GM12878 (cell line): Measurements from ENCODE around the gene ZNF140. TPM values are rescaled to one million over a fixed set of nuclear protein-coding genes. Genes with fewer than 3 reads are reported as not detected.
A peak's percentile ranks its signal among the peaks of the same experiment; 100 is the strongest.

Source experiments
- BACH1 ChIP-seq: fragments of 450-650 bp; IDR thresholded peaks from 2 replicates; pipeline ENCODE4 v1.6.1; 2017; ENCODE audit warnings: mild to moderate bottlenecking, borderline replicate concordance
- EGR1 ChIP-seq, 2 experiments: IDR thresholded peaks; 1 replicate in 1 of 2; 2 replicates in 1 of 2; pipeline ENCODE4 v1.6.1; 2011 to 2012; ENCODE audit warnings: low read depth in 2 of 2, low read length in 2 of 2, borderline replicate concordance in 1 of 2, mild to moderate bottlenecking in 1 of 2, moderate library complexity in 1 of 2
- KDM1A ChIP-seq: fragments of 200-600 bp; sonication (generic); IDR thresholded peaks from 2 replicates; pipeline ENCODE4 v1.6.1; 2016; ENCODE audit warnings: borderline replicate concordance
- RELA ChIP-seq: fragments of 450-650 bp; IDR thresholded peaks from 2 replicates; pipeline ENCODE4 v1.8.0; 2014; ENCODE audit warnings: borderline replicate concordance; ENCODE audit not compliant: partially characterized antibody
- TAF1 ChIP-seq: IDR thresholded peaks from 2 replicates; pipeline ENCODE4 v1.6.1; 2011; ENCODE audit warnings: mild to moderate bottlenecking, low read depth, low read length, borderline replicate concordance
- polyA plus RNA-seq, 11 experiments: library from polyadenylated mRNA; depleted of rRNA in 4 of 11; unstranded in 6 of 11; stranded (reverse) in 5 of 11; fragments of >200 nt; fragmentation: Nextera tagmentation in 4 of 11; fragmentation: Illumina TruSeq in 1 of 11; extraction: Ambion mirVana in 4 of 11; extraction: Trizol in 1 of 11; gene quantifications; 1 replicate in 1 of 11; 2 replicates in 10 of 11; pipeline versions ENCODE4 v1.2.1 to v1.2.3, GENCODE V29; 2011 to 2016; ENCODE audit warnings: inconsistent platforms in 2 of 11, missing spikeins in 2 of 11, low read depth in 1 of 11
- total RNA-seq, 4 experiments: library from RNA; depleted of rRNA in 3 of 4; stranded (reverse); fragments of >200 nt in 3 of 4; fragmentation: Illumina TruSeq in 1 of 4; extraction: Trizol in 1 of 4; gene quantifications; 2 replicates each; pipeline versions ENCODE4 v1.2.1 to v1.2.3, GENCODE V29; 2013 to 2021
- TF ChIP-seq, protein P1 (sequence below): fragments of 450-650 bp; IDR thresholded peaks from 2 replicates; pipeline ENCODE4 v1.6.1; 2016; ENCODE audit warnings: mild to moderate bottlenecking, moderate library complexity, borderline replicate concordance
- TF ChIP-seq, protein P2 (sequence below): fragments of 450-650 bp; IDR thresholded peaks from 2 replicates; pipeline ENCODE4 v1.6.1; 2016; ENCODE audit warnings: mild to moderate bottlenecking
- TF ChIP-seq, protein P3 (sequence below): fragments of 450-650 bp; formaldehyde crosslinking; IDR thresholded peaks from 2 replicates; pipeline ENCODE4 v1.4.0; 2020; ENCODE audit warnings: mild to moderate bottlenecking, moderate library complexity

Gene ZNF140
- total and polyA plus RNA-seq, 10 of the 15 experiments (the other 5 are each of a cell fraction or from before 2014, with no cell fraction given) = 6.8 to 21.2 (median 14.7) TPM

DNA sequence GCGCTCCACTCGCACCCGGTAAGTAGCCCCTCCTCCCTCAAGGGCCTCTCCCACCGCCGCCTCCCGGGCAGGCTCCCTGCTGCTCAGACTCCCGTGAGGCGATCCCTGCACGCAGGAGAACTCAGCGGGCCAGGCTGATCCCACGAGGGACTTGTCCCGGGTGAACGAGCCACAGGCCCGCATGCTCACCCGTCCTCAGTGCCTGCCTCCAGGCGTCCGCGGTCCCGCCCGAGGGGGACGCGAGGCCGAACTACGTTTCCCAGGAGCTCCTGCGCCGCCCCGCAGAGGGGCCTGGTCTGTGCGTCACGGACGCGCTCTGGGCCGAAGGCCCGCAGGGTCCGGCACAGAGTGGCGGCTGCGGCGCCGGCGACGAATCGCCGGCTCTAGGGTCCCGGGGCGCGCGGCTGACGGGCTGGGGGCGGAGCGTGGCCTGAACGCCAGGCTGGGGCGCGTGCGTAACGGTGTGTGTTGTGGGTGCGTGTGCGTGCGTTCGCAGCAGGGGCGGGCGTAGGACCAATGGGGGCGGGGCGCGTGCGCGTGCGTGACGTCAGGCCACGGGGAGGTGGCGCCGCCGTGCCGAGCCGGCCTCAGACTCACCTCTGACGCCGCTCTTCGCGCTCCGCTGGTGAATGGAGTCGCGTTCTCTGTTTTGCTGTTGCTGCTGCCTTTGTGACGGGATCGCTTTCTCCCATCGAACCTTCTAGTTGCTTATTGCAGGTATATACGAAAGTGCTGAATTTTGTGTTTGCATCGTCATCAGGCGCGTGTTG, 49.5 kb downstream of the ZNF140 start, which contains the start of the genes ZNF10 and ZNF891 (continued):
- TF ChIP-seq EGR1 (IDR thresholded peaks at IDR 0.05; ENCODE audit: borderline replicate concordance in 1 of 2, low read depth in 2 of 2, low read length in 2 of 2) (peak; percentile 63 to 84), BACH1 (peak; percentile 79; the same call in 1 of the 2 replicates), RELA (peak; percentile 16), KDM1A (no peak), TAF1 (peak; percentile 45; the same call in 1 of the 2 replicates)
- TF ChIP-seq, protein P1, sequence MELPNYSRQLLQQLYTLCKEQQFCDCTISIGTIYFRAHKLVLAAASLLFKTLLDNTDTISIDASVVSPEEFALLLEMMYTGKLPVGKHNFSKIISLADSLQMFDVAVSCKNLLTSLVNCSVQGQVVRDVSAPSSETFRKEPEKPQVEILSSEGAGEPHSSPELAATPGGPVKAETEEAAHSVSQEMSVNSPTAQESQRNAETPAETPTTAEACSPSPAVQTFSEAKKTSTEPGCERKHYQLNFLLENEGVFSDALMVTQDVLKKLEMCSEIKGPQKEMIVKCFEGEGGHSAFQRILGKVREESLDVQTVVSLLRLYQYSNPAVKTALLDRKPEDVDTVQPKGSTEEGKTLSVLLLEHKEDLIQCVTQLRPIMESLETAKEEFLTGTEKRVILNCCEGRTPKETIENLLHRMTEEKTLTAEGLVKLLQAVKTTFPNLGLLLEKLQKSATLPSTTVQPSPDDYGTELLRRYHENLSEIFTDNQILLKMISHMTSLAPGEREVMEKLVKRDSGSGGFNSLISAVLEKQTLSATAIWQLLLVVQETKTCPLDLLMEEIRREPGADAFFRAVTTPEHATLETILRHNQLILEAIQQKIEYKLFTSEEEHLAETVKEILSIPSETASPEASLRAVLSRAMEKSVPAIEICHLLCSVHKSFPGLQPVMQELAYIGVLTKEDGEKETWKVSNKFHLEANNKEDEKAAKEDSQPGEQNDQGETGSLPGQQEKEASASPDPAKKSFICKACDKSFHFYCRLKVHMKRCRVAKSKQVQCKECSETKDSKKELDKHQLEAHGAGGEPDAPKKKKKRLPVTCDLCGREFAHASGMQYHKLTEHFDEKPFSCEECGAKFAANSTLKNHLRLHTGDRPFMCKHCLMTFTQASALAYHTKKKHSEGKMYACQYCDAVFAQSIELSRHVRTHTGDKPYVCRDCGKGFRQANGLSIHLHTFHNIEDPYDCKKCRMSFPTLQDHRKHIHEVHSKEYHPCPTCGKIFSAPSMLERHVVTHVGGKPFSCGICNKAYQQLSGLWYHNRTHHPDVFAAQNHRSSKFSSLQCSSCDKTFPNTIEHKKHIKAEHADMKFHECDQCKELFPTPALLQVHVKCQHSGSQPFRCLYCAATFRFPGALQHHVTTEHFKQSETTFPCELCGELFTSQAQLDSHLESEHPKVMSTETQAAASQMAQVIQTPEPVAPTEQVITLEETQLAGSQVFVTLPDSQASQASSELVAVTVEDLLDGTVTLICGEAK = no peak
- TF ChIP-seq, protein P2, sequence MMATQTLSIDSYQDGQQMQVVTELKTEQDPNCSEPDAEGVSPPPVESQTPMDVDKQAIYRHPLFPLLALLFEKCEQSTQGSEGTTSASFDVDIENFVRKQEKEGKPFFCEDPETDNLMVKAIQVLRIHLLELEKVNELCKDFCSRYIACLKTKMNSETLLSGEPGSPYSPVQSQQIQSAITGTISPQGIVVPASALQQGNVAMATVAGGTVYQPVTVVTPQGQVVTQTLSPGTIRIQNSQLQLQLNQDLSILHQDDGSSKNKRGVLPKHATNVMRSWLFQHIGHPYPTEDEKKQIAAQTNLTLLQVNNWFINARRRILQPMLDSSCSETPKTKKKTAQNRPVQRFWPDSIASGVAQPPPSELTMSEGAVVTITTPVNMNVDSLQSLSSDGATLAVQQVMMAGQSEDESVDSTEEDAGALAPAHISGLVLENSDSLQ = peak; percentile 41; the same call in 1 of the 2 replicates
- TF ChIP-seq, protein P3, sequence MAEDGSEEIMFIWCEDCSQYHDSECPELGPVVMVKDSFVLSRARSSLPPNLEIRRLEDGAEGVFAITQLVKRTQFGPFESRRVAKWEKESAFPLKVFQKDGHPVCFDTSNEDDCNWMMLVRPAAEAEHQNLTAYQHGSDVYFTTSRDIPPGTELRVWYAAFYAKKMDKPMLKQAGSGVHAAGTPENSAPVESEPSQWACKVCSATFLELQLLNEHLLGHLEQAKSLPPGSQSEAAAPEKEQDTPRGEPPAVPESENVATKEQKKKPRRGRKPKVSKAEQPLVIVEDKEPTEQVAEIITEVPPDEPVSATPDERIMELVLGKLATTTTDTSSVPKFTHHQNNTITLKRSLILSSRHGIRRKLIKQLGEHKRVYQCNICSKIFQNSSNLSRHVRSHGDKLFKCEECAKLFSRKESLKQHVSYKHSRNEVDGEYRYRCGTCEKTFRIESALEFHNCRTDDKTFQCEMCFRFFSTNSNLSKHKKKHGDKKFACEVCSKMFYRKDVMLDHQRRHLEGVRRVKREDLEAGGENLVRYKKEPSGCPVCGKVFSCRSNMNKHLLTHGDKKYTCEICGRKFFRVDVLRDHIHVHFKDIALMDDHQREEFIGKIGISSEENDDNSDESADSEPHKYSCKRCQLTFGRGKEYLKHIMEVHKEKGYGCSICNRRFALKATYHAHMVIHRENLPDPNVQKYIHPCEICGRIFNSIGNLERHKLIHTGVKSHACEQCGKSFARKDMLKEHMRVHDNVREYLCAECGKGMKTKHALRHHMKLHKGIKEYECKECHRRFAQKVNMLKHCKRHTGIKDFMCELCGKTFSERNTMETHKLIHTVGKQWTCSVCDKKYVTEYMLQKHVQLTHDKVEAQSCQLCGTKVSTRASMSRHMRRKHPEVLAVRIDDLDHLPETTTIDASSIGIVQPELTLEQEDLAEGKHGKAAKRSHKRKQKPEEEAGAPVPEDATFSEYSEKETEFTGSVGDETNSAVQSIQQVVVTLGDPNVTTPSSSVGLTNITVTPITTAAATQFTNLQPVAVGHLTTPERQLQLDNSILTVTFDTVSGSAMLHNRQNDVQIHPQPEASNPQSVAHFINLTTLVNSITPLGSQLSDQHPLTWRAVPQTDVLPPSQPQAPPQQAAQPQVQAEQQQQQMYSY (CRISPR knock-in tag) = no peak
